Natural killer cell treated with Interleukin-12 subunit alpha and Interleukin-12 subunit beta and Interleukin-15 and Interleukin-18, amount 100 ng/mL, for 72 hours (primary cell): ENCODE data around the gene NUMBL. TPM values are rescaled to one million over a fixed set of nuclear protein-coding genes. Genes with fewer than 3 reads are reported as not detected.
"Not testable (repeated sequence)": the region's sequence is repeated elsewhere in the genome, so short reads cannot be mapped to it uniquely, and the experiment has no call there.

Experiments
- ATAC-seq, 2 donors: fragments of 150-1000 bp; cut with Tn5 transposase in 1 of 2; sonication (Bioruptor Pico), chemical (Tn5 transposase) in 1 of 2; 2 replicates each; pipeline ENCODE4 v1.10.0; 2021
- DNase-seq: peaks from one replicate; pipeline ENCODE4 v3.0.0; 2022; ENCODE audit warnings: low spot score
- H3K27ac Mint-ChIP-seq, 2 donors: 1 replicate in 1 of 2; 2 replicates in 1 of 2; pipeline ENCODE4 v1.8.0; 2022; ENCODE audit warnings: mixed read lengths in 2 of 2, mild to moderate bottlenecking in 1 of 2, moderate library complexity in 1 of 2
- H3K27me3 Mint-ChIP-seq, 2 donors: 1 replicate in 1 of 2; 2 replicates in 1 of 2; pipeline ENCODE4 v1.8.0; 2022; ENCODE audit warnings: mixed read lengths in 2 of 2
- H3K36me3 Mint-ChIP-seq: one replicate; pipeline ENCODE4 v1.8.0; 2022; ENCODE audit warnings: mixed read lengths
- H3K4me1 Mint-ChIP-seq, 2 donors: 1 replicate in 1 of 2; 2 replicates in 1 of 2; pipeline ENCODE4 v1.8.0; 2022; ENCODE audit warnings: low read depth in 2 of 2, mixed read lengths in 2 of 2, mild to moderate bottlenecking in 1 of 2
- H3K4me3 Mint-ChIP-seq: one replicate; pipeline ENCODE4 v1.8.0; 2022; ENCODE audit warnings: mixed read lengths
- H3K9me3 Mint-ChIP-seq: 2 replicates; pipeline ENCODE4 v1.8.0; 2022; ENCODE audit warnings: mixed read lengths
- total RNA-seq, 2 donors: library from RNA; stranded (reverse); gene quantifications; one replicate each; pipeline ENCODE4 v1.2.3, GENCODE V29; 2022

The NUMBL gene
- total RNA-seq: 10 to 100 TPM in 1 of 2 donors, 1 to 10 TPM in 1; 6.6 to 13.9 TPM

- H3K36me3 Mint-ChIP-seq: peaks cover 12% of the 10 kb centered on the region
- no peaks in the 10 kb centered on the region for H3K9me3 Mint-ChIP-seq
- peak within 1 kb of the TSS; percentile 81 to 86 for H3K27ac Mint-ChIP-seq
- ATAC-seq (no peak), DNase-seq (no peak)
- peaks cover 7 to 12% of the 10 kb centered on the region in 2 donors for H3K4me1 Mint-ChIP-seq
- H3K4me3 Mint-ChIP-seq: peak within 1 kb of the TSS; percentile 96
- H3K27me3 Mint-ChIP-seq: no peaks in the 10 kb centered on the region
These were observed at the start of gene NUMBL for GRCh38 chr19:40690050-40690692. NUMBL (minus strand) TSS chr19:40690651; CDS start chr19:40690483, 168 bp downstream.

GRCh38 chr19:40739030-40739839 is 48.8 kb upstream of the NUMBL start:
- H3K4me3 Mint-ChIP-seq: no peak overlapping the region
- H3K27ac Mint-ChIP-seq: no peak overlapping the region
- H3K9me3 Mint-ChIP-seq: no peaks in the 10 kb centered on the region
- no peak for DNase-seq
- H3K4me1 Mint-ChIP-seq: no peaks in the 10 kb centered on the region
- peak; percentile 17 to 39 for ATAC-seq
- no peaks in the 10 kb centered on the region for H3K27me3 Mint-ChIP-seq
- peaks cover 7% of the 10 kb centered on the region for H3K36me3 Mint-ChIP-seq

- ATAC-seq (no peak), DNase-seq (no peak)
- no peaks in the 10 kb centered on the region for H3K27me3 Mint-ChIP-seq
- no peak overlapping the region for H3K4me3 Mint-ChIP-seq
- H3K36me3 Mint-ChIP-seq: peaks cover 7% of the 10 kb centered on the region
- no peaks in the 10 kb centered on the region for H3K9me3 Mint-ChIP-seq
- no peaks in the 10 kb centered on the region for H3K4me1 Mint-ChIP-seq
- no peak overlapping the region for H3K27ac Mint-ChIP-seq
These were observed 46.7 kb upstream of the NUMBL start for GRCh38 chr19:40737102-40737644.

GRCh38 chr19:40736661-40737060 is 46.2 kb upstream of the NUMBL start:
- Mint-ChIP-seq H3K9me3 (no peaks in the 10 kb centered on the region), H3K27ac (no peak overlapping the region), H3K4me3 (no peak overlapping the region), H3K27me3 (no peaks in the 10 kb centered on the region), H3K4me1 (no peaks in the 10 kb centered on the region), H3K36me3 (peaks cover 7% of the 10 kb centered on the region)
- DNase-seq (no peak), ATAC-seq (no peak)

GRCh38 chr19:40735013-40735771 is 44.7 kb upstream of the NUMBL start:
- no peaks in the 10 kb centered on the region for H3K4me1 Mint-ChIP-seq
- H3K27ac Mint-ChIP-seq: peak overlapping the region in 1 of 2 donors; percentile 30
- DNase-seq (no peak), ATAC-seq (no peak)
- no peaks in the 10 kb centered on the region for H3K27me3 Mint-ChIP-seq
- H3K9me3 Mint-ChIP-seq: no peaks in the 10 kb centered on the region
- peaks cover 12% of the 10 kb centered on the region for H3K36me3 Mint-ChIP-seq
- H3K4me3 Mint-ChIP-seq: no peak overlapping the region

- no peaks in the 10 kb centered on the region for H3K4me1 Mint-ChIP-seq
- no peak for DNase-seq
- no peaks in the 10 kb centered on the region for H3K9me3 Mint-ChIP-seq
- no peaks in the 10 kb centered on the region for H3K27me3 Mint-ChIP-seq
- no peak for ATAC-seq
- no peak overlapping the region for H3K4me3 Mint-ChIP-seq
- H3K36me3 Mint-ChIP-seq: peaks cover 12% of the 10 kb centered on the region
- H3K27ac Mint-ChIP-seq: no peak overlapping the region
These were observed 42.7 kb upstream of the NUMBL start for GRCh38 chr19:40733149-40733548.

GRCh38 chr19:40732304-40732703 is 41.9 kb upstream of the NUMBL start:
- not testable (repeated sequence) for H3K9me3 Mint-ChIP-seq, H3K4me3 Mint-ChIP-seq, H3K27me3 Mint-ChIP-seq, ATAC-seq, H3K4me1 Mint-ChIP-seq, H3K27ac Mint-ChIP-seq, DNase-seq
- H3K36me3 Mint-ChIP-seq: peaks cover 12% of the 10 kb centered on the region

GRCh38 chr19:40730065-40730464 is 39.6 kb upstream of the NUMBL start:
- DNase-seq, ATAC-seq, H3K4me1 Mint-ChIP-seq, H3K27ac Mint-ChIP-seq, H3K27me3 Mint-ChIP-seq, H3K9me3 Mint-ChIP-seq, H3K4me3 Mint-ChIP-seq, H3K36me3 Mint-ChIP-seq: not testable (repeated sequence)

- ATAC-seq (no peak), DNase-seq (no peak)
- H3K27me3 Mint-ChIP-seq: no peaks in the 10 kb centered on the region
- no peaks in the 10 kb centered on the region for H3K9me3 Mint-ChIP-seq
- H3K27ac Mint-ChIP-seq: no peak overlapping the region
- H3K36me3 Mint-ChIP-seq: peaks cover 5% of the 10 kb centered on the region
- no peak overlapping the region for H3K4me3 Mint-ChIP-seq
- peaks cover 11 to 31% of the 10 kb centered on the region in 2 donors for H3K4me1 Mint-ChIP-seq
These were observed 35.8 kb upstream of the NUMBL start for GRCh38 chr19:40726279-40726678.

- DNase-seq (no peak), ATAC-seq (peak; percentile 73 to 75)
- peak overlapping the region; percentile 35 for H3K4me3 Mint-ChIP-seq
- H3K36me3 Mint-ChIP-seq: peaks cover 6% of the 10 kb centered on the region
- H3K27me3 Mint-ChIP-seq: no peaks in the 10 kb centered on the region
- peaks cover 23 to 40% of the 10 kb centered on the region in 2 donors for H3K4me1 Mint-ChIP-seq
- H3K9me3 Mint-ChIP-seq: no peaks in the 10 kb centered on the region
- peak overlapping the region; percentile 62 to 79 for H3K27ac Mint-ChIP-seq
These were observed 34.4 kb upstream of the NUMBL start for GRCh38 chr19:40724855-40725254.

GRCh38 chr19:40724315-40724714 is 33.9 kb upstream of the NUMBL start:
- no peak for ATAC-seq
- Mint-ChIP-seq H3K4me3 (peak overlapping the region; percentile 35), H3K27ac (peak overlapping the region; percentile 62 to 79), H3K36me3 (peaks cover 6% of the 10 kb centered on the region), H3K9me3 (no peaks in the 10 kb centered on the region), H3K27me3 (no peaks in the 10 kb centered on the region), H3K4me1 (peaks cover 27 to 41% of the 10 kb centered on the region in 2 donors)
- DNase-seq: no peak

GRCh38 chr19:40723661-40724254 is 33.3 kb upstream of the NUMBL start:
- no peak for ATAC-seq
- Mint-ChIP-seq H3K36me3 (peaks cover 6% of the 10 kb centered on the region), H3K27me3 (no peaks in the 10 kb centered on the region), H3K4me1 (peaks cover 31 to 45% of the 10 kb centered on the region in 2 donors), H3K27ac (no peak overlapping the region), H3K9me3 (no peaks in the 10 kb centered on the region), H3K4me3 (no peak overlapping the region)
- no peak for DNase-seq

GRCh38 chr19:40721936-40722661 is 31.6 kb upstream of the NUMBL start:
- Mint-ChIP-seq H3K27ac (peak overlapping the region in 1 of 2 donors; percentile 33), H3K4me3 (no peak overlapping the region), H3K4me1 (peaks cover 39 to 52% of the 10 kb centered on the region in 2 donors), H3K27me3 (no peaks in the 10 kb centered on the region), H3K36me3 (peaks cover 6% of the 10 kb centered on the region), H3K9me3 (no peaks in the 10 kb centered on the region)
- DNase-seq: no peak
- no peak for ATAC-seq
